Measurements from ENCODE around the gene ADAMTS1.

ADAMTS1 gene

GRCh38 chr21:26811482-26811881 lies 33.7 kb downstream of the ADAMTS1 start:
- DNase-seq = no peak

GRCh38 chr21:26810676-26811415 lies 34.4 kb downstream of the ADAMTS1 start:
- no peak for DNase-seq

DNA sequence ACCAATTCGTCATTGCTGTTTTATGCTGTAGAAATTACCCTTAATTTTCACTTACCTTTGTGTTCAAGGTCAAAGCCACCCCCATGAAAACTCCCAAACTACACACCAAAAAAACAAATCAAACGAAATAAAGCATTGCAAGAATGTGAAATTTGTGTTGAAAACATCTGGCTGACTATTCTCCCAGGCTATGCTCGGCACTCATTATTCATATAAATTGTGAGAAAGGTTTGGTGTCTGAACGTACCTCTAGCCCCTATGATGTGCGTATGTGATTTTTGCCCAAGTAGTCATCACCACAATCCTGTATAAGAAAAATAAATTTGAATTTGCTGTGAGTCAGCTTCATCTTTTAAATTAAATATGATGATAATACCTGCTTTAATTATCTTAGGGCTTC lies 34.9 kb downstream of the ADAMTS1 start:
- no peak for DNase-seq

DNA sequence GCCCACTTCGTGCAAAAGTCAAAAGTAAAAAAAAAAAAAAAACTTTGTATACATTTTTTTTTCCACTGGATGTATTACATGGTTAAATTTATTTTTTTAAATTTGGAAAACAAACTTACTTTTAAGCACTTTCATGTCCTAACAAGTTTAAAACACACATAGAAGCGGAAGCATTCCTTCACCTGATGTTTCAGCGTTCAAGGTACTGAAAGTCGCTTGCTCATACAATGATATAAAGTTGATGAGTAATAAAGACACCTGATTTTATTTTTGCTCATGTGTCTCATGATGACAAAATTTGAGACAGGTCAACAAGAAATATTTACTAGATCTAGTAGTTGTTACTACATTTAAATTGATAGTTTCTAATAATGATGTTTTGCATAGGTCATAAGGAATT lies 35.5 kb downstream of the ADAMTS1 start:
- DNase-seq = no peak

DNA sequence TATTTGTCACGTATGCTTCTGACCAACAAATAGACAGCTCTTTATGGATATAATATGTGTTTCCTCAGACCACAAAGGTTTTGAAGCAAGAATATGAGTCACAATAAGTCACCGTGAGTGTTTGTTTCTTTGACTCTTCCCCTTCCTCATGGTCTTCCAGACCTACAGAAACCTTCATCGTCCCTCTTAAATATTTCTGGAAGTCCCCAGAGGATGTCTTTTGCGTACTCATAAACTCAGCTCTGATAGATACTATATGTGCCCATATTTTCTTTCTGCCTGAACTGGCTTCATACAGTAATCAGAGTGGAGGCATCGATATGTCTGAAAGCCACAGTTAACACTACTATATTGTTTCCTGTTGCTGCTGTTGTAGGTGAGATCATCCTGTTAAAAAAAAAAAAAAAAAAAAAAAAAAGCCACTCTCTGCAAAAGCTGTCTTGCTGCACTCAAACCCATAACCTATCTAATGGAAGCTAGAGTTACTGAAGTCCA lies 38.4 kb downstream of the ADAMTS1 start:
- DNase-seq = no peak

DNA sequence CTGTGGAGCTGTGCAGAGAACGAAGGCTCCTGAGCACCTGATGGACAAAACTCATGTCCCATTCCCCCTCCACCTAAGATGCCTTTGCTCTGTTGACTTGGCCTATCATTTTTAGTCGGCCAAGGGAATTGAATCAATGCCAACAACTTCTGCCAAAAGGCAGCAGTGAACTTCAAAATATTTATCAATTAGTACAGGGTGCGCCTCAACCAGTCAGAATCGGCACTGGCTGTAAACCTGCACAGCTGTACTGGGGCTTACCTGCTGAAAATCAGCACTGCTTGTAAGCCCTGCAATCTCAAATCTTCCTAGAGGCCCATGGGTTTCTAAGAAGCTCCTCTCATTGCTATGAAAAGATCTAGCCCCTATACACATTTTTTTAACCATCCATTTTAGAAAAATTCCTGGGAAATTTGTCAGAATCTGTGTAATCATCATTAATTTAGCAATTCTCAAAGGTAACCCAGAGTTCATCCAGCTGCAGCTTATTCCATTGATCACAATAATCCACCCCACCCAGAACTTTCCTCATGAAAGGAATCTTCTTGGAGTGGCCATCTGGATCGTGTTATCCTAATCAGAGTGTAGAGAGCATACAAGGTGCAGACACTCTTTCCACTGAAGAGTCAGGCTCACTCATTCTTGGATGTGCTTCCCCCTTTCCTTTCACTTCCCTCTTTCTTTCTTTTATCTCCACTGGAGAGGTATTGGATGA lies 40.2 kb downstream of the ADAMTS1 start:
- no peak for DNase-seq

DNA sequence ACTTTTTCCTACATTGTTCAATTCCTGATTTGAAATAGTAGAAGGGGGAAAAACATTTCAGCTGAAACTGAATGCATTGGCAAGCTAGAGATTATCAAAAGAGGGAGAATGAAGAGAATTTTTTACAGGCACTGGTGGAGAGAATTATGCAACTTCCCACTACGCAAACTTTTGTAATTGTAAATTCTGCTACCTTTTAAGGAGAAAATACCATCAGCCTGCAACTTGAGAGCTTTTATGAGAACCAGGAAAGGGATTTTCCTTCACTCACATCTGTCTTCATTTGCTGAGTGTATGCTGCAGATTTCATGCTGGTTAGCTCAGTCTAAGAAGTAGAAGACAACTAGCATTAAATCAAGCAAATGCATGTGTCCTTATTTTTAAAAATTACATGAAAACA lies 43.7 kb downstream of the ADAMTS1 start:
- DNase-seq = no peak

DNA sequence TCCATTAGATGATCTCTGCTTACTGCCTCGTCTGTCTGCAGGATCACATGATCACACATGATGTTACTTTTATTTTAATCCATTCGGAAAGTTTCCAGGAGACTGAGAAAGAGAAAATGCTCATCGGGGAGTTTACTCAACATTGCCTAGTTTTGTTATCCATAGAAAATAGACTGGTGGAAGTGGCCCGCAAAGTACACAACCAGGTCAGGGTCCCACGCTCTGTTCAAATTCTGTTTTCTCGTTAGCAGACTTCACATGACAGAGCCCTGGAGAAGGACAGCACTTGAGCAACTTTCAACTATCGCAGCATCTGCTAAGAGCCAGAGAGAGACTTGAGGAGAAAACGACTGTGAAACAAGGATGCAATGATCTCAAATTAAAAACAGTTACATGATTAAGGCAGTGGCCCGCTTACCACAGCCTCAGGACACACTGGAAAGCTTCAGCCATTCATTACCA lies 44.2 kb downstream of the ADAMTS1 start:
- no peak for DNase-seq

GRCh38 chr21:26800455-26800854 lies 44.8 kb downstream of the ADAMTS1 start:
- DNase-seq = no peak

DNA sequence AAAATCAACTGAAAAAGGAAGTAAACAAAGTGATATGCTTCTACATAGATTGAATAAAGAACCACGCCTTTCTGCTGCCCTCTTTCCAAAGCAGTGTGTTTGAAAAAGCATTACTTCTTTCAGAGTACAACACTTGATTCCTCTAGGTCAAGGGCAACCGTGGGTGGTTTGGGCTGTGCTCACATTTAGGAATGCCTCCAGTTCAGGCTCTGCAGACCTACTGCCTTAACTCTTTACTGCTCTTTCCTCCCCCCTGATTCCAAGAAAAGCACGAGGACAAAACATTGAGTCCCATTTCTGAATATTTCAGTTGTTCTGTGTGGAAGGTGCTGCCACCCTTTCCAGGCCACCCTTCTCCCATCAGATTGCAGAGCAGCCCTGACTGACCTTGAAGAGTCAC lies 45.2 kb downstream of the ADAMTS1 start:
- DNase-seq = no peak

DNA sequence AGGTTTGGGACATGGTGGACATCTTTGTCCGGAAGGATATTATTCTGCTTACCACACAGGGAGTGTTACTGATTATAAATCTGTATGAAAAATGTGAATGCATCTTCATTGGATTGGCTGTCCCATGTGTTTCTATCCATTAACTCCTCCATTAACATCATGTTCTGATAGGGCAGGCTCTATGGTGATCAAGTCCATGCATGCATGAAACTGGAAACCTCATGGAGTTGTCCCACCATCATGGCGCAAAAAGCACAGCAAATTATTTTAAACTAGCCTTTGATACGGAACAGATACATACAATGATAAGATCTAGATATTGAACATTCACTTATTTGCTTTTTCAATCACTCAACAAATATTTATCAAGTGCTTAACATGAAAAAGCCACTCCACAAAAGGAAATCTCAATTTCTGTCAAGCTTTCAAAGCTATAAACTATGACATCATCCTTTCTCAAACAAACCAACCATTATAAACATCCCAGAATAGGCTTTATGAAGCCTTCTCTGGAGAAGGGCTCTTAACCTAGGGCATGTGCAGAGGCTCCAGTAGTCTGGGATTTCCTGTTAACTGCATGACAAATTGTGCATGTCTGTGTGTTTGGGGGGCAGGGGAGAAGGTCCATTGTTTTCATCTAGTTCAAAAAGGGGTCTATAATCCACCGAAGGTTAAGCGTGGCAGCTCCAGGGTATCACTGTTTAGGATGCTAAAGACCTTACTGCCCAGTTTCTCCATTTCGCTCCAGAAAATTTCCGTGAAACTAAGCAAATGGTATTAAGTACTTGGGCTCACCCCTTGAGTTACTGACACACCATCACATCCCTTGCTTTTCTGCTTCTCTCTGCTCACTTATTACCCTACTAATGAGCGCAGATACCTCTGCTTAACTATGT lies 46.1 kb downstream of the ADAMTS1 start:
- DNase-seq = no peak

GRCh38 chr21:26797878-26798456 lies 47.2 kb downstream of the ADAMTS1 start:
- DNase-seq = no peak

DNA sequence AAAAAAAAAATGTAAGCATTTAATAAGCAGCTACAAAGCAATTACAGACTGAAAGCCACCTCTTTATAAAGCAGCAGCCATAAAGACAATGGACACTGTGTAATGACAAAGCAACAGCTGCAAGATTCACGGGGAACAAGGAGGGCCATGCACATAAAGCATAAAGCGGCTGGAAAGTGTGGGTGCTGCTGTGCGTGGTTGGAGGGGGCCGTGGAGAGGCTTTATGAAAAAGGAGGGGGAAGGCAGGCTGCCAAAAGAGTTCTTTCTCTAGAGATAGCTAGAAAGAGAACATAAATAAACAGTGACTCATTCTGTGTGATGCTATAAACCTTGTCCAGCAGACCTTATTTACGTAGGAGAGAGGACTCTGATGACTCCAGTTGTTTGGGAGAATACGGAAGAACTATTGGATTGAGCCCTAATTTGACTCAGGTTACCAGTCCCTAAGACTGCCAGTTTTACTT lies 49.3 kb downstream of the ADAMTS1 start:
- no peak for DNase-seq

DNA sequence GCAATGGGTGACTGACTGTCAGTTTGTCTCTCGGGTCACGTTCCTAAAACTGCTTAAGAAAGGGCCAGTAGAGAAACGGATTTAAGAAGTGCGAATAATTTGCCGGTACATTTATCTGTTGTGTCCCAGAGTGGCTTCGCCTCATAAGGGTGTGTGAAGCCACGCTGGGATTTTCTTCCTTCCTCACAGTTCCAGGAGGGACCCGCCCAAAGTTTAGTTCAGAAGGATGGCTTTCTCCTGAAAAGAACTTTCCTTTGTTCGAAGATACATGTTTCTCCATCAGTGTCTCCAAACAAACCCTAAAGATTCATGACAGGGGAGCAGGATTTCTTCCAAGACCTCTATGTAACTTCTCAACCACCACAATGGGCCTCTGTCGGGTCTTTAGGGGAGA lies 49.8 kb downstream of the ADAMTS1 start:
- DNase-seq = no peak

- no peak for DNase-seq
Measured at GRCh38 chr21:26794597-26795411, 50.4 kb downstream of the ADAMTS1 start.

DNA sequence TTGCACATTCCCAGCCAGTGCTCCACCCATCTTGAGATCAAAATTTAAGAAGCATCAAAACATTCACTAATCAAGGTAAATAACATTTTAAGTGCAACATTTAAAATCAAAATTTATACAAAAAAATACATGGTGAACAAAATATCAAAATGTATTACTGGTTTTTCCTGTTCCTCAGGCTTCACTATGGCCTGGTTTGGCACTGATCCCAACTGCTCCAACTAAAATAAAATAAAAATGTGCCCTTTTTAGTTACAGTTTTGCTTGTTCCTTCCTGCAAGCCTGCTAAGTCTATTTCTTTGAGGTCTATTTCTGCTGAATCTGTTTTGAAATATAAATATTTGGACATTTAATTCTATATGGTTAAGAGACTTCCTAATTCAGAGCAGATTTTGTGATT lies 54.9 kb downstream of the ADAMTS1 start:
- DNase-seq = no peak

- DNase-seq = no peak
Measured at GRCh38 chr21:26788790-26789189, 56.4 kb downstream of the ADAMTS1 start.
